Activated naive CD8-positive, alpha-beta T cell treated with anti-CD3 and anti-CD28 coated beads, Interleukin-2, amount 10 ng/mL, durations not matched to agents 7 days and 5 days (primary cell): Measurements from ENCODE around the gene MBD5. TPM values are rescaled to one million over a fixed set of nuclear protein-coding genes. Genes with fewer than 3 reads are reported as not detected.

Source experiments
- ATAC-seq: fragments of 150-1000 bp; cut with Tn5 transposase; one replicate; pipeline ENCODE4 v1.10.0; 2021; ENCODE audit warnings: low read depth, moderate library complexity
- POLR2A ChIA-PET: fragments of 350-600 bp; sonication (Branson Sonifier 250); formaldehyde crosslinking; loops from one replicate; lab custom pipeline; 2021; ENCODE audit warnings: antibody characterized with exemption; lab: Charles Lee
- DNase-seq: peaks from one replicate; pipeline ENCODE4 v3.0.0; 2021
- H3K27ac Mint-ChIP-seq: one replicate; pipeline ENCODE4 v1.8.0; 2022; ENCODE audit warnings: mild to moderate bottlenecking, mixed read lengths
- H3K27me3 Mint-ChIP-seq: one replicate; pipeline ENCODE4 v1.8.0; 2022; ENCODE audit warnings: mild to moderate bottlenecking, moderate library complexity, mixed read lengths
- H3K36me3 Mint-ChIP-seq: one replicate; pipeline ENCODE4 v1.8.0; 2021; ENCODE audit warnings: mild to moderate bottlenecking, mixed read lengths
- H3K4me1 Mint-ChIP-seq: one replicate; pipeline ENCODE4 v1.8.0; 2021; ENCODE audit warnings: mixed read lengths
- H3K4me3 Mint-ChIP-seq: one replicate; pipeline ENCODE4 v1.8.0; 2022; ENCODE audit warnings: mild to moderate bottlenecking, moderate library complexity, mixed read lengths
- H3K9me3 Mint-ChIP-seq: one replicate; pipeline ENCODE4 v1.8.0; 2021; ENCODE audit warnings: mixed read lengths
- total RNA-seq, 2 experiments: library from RNA; stranded (reverse); gene quantifications; one replicate each; pipeline ENCODE4 v1.2.3, GENCODE V29; 2021

MBD5 gene
- total RNA-seq, 2 experiments from 2014 or later, result 49.8 to 51.4 TPM

DNA sequence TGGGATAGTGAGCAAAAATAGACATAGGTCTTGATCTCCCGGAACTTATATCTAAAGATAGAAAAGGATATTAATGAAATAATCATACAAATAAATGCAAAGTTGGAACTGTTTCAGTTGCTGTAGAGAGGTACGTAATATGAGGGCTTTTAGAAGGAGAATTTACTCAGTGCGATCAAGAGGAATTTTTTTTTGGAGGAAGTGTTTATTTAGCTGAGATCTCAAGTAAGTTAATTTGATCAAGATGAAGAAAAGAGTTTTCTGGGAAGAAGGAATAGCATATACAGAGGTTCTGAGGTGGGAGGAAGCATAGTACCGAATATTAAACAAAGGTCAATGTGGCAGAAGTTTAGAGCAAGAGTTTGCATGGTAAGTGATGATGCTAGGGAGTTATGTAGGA, 11.3 kb downstream of the MBD5 start:
- ATAC-seq, result no peak
- Mint-ChIP-seq H3K9me3 (no peaks in the 10 kb centered on the region), H3K36me3 (peaks cover 3% of the 10 kb centered on the region), H3K27ac (no peak overlapping the region), H3K27me3 (no peaks in the 10 kb centered on the region), H3K4me1 (peaks cover 2% of the 10 kb centered on the region), H3K4me3 (no peak overlapping the region)
- no peak for DNase-seq
- POLR2A ChIA-PET, result no interaction called here

DNA sequence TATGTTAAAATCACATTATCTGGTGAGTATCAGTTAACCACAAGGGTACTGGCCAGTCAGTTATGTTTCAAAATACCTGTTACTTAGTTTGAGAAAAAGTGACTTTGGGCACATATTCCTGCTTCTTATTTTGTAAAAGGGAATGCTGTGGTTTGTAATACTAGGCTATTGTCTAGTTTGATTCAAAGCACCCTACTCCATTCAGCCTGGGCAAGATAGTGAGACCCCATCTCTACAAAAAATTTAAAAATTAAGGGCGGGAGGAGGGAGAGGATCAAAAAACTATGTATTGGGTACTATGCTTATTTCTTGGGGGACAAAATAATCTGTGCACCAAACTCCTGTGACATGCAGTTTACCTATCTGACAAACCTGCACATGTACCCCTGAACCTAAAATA, 18.9 kb downstream of the MBD5 start:
- peaks cover 3% of the 10 kb centered on the region for H3K36me3 Mint-ChIP-seq
- H3K9me3 Mint-ChIP-seq, result no peaks in the 10 kb centered on the region
- DNase-seq, result no peak
- ATAC-seq, result no peak
- H3K4me1 Mint-ChIP-seq, result no peaks in the 10 kb centered on the region
- no peak overlapping the region for H3K4me3 Mint-ChIP-seq
- POLR2A ChIA-PET, result no interaction called here
- no peaks in the 10 kb centered on the region for H3K27me3 Mint-ChIP-seq
- no peak overlapping the region for H3K27ac Mint-ChIP-seq

DNA sequence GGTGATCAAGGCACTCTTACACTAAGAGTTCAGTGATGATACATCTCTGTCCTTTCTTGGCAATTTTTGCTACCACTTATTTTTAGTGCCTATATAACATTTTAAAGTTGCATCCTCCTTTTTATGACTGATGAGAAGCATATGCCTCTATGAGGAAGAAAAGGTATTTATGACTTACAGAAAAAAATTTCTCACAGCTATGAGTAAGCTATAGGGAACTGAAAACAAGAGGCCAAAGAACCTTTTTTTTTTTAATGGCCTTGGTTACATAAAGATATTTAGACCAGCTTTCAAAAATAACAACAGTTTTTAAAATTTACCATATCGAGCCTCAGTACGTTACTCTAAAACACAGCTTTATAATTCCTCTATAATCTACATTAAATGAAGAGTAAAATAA, 21.3 kb downstream of the MBD5 start:
- no peak overlapping the region for H3K4me3 Mint-ChIP-seq
- H3K36me3 Mint-ChIP-seq, result peaks cover 3% of the 10 kb centered on the region
- H3K9me3 Mint-ChIP-seq, result no peaks in the 10 kb centered on the region
- H3K4me1 Mint-ChIP-seq, result peaks cover 10% of the 10 kb centered on the region
- no peaks in the 10 kb centered on the region for H3K27me3 Mint-ChIP-seq
- POLR2A ChIA-PET, result no interaction called here
- no peak overlapping the region for H3K27ac Mint-ChIP-seq
- DNase-seq (no peak), ATAC-seq (no peak)

- H3K9me3 Mint-ChIP-seq, result no peaks in the 10 kb centered on the region
- POLR2A ChIA-PET, result no interaction called here
- DNase-seq (no peak), ATAC-seq (no peak)
- no peak overlapping the region for H3K4me3 Mint-ChIP-seq
- H3K27me3 Mint-ChIP-seq, result no peaks in the 10 kb centered on the region
- H3K27ac Mint-ChIP-seq, result no peak overlapping the region
- H3K4me1 Mint-ChIP-seq, result peaks cover 27% of the 10 kb centered on the region
- H3K36me3 Mint-ChIP-seq, result peaks cover 5% of the 10 kb centered on the region
These were observed 23.4 kb downstream of the MBD5 start for GRCh38 chr2:148044322-148044721.

DNA sequence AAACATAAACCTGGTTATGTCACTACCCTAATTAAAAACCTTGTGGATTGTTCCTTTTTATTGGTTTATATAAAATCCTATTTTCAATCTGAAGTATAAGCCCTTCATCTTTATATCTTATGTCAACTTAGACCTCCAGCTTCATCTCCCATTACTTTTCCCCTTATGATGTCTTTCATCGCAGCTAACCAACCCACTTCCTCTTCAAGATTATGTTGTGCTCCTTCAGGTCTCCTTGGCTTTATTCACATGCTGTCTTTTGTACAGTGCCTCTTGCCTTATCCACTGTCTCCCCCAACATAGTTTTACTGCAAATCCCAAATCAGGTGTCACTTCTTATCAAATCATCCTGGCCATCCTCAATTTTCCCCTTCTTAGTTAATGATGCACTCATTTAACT, 25.9 kb downstream of the MBD5 start:
- no peak overlapping the region for H3K4me3 Mint-ChIP-seq
- ATAC-seq, result peak; percentile 56

GRCh38 chr2:148048475-148049221, 27.8 kb downstream of the MBD5 start:
- POLR2A ChIA-PET, result no interaction called here
- no peak overlapping the region for H3K4me3 Mint-ChIP-seq
- peak; percentile 33 for ATAC-seq

More for the DNA sequence above, 25.9 kb downstream of the MBD5 start:
- POLR2A ChIA-PET, result no interaction called here
- Mint-ChIP-seq H3K27ac (peak overlapping the region; percentile 17), H3K27me3 (no peaks in the 10 kb centered on the region), H3K4me1 (peaks cover 36% of the 10 kb centered on the region), H3K9me3 (peaks cover 1% of the 10 kb centered on the region), H3K36me3 (peaks cover 8% of the 10 kb centered on the region)
- DNase-seq, result no peak

GRCh38 chr2:148049284-148049683, 28.4 kb downstream of the MBD5 start:
- Mint-ChIP-seq H3K27ac (no peak overlapping the region), H3K4me1 (peaks cover 36% of the 10 kb centered on the region), H3K27me3 (no peaks in the 10 kb centered on the region), H3K4me3 (no peak overlapping the region), H3K9me3 (peaks cover 4% of the 10 kb centered on the region), H3K36me3 (peaks cover 16% of the 10 kb centered on the region)
- DNase-seq (no peak), ATAC-seq (no peak)
- POLR2A ChIA-PET, result no interaction called here

More at GRCh38 chr2:148048475-148049221, 27.8 kb downstream of the MBD5 start:
- DNase-seq, result no peak
- Mint-ChIP-seq H3K27me3 (no peaks in the 10 kb centered on the region), H3K9me3 (peaks cover 4% of the 10 kb centered on the region), H3K36me3 (peaks cover 16% of the 10 kb centered on the region), H3K4me1 (peaks cover 36% of the 10 kb centered on the region), H3K27ac (no peak overlapping the region)

DNA sequence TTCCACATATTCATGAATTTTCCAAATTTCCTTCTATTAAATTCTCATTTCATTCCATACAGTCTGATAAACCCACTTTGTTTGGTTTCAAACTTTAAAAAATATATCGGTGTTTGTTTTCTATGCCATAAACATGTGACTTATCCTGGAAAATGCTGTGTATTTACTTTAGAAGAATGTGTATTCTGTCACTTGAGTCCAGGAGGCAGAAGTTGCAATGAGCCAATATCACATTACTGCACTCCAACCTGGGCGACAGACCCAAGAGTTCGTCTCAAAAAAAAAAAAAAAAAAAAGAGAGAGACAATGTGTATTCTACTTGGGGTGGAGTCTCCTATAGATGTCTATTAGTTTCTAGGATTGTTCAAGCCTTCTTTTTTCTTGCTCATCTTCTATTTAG, 31.8 kb downstream of the MBD5 start:
- Mint-ChIP-seq H3K4me1 (peaks cover 25% of the 10 kb centered on the region), H3K27ac (no peak overlapping the region), H3K9me3 (peaks cover 5% of the 10 kb centered on the region), H3K27me3 (no peaks in the 10 kb centered on the region), H3K36me3 (peaks cover 17% of the 10 kb centered on the region), H3K4me3 (no peak overlapping the region)
- ATAC-seq (no peak), DNase-seq (no peak)
- POLR2A ChIA-PET, result no interaction called here

DNA sequence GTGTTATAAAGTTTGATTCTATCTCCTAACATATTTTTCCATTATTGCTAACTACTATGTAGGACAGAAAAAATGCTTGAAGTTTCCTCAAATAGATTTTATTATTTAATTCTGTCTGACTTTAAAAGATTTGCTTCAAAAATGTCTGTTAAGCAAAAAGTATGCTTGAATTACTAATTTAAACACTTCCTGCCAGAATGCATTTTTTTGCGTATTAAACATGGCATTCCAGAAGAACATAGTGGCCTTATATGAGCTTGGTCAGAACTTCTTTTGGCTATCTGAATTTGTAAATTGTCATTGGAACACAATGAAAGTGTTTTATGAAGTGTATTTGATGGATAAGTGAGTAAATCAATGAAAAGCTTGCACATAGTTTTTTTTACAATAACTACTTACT, 37.8 kb downstream of the MBD5 start:
- Mint-ChIP-seq H3K27ac (no peak overlapping the region), H3K9me3 (peaks cover 2% of the 10 kb centered on the region), H3K27me3 (no peaks in the 10 kb centered on the region), H3K36me3 (peaks cover 9% of the 10 kb centered on the region), H3K4me3 (no peak overlapping the region), H3K4me1 (peaks cover 1% of the 10 kb centered on the region)
- no peak for DNase-seq
- no peak for ATAC-seq
- POLR2A ChIA-PET, result no interaction called here

DNA sequence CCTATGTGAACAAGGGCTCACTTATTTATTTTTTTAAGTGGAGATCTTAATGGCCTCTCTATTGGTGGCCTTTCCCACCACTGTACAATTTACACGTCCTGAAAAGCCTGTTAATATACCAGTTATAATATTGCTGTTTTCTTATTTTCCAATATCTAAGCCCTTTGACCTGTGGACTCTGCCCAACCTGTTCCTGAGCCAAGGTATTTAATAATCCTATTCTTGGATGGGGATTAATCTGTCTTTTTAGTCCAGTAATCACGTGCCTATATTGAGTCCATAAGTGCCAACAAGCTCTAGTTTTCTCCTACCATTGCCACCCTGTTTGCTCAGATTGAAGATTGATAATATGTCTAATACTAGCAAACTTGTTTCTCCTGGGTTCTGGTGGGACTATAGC, 42.7 kb downstream of the MBD5 start:
- H3K9me3 Mint-ChIP-seq, result no peaks in the 10 kb centered on the region
- no peaks in the 10 kb centered on the region for H3K4me1 Mint-ChIP-seq
- no peaks in the 10 kb centered on the region for H3K27me3 Mint-ChIP-seq
- ATAC-seq (no peak), DNase-seq (no peak)
- POLR2A ChIA-PET, result no interaction called here
- H3K4me3 Mint-ChIP-seq, result no peak overlapping the region
- no peak overlapping the region for H3K27ac Mint-ChIP-seq
- H3K36me3 Mint-ChIP-seq, result peaks cover 9% of the 10 kb centered on the region

DNA sequence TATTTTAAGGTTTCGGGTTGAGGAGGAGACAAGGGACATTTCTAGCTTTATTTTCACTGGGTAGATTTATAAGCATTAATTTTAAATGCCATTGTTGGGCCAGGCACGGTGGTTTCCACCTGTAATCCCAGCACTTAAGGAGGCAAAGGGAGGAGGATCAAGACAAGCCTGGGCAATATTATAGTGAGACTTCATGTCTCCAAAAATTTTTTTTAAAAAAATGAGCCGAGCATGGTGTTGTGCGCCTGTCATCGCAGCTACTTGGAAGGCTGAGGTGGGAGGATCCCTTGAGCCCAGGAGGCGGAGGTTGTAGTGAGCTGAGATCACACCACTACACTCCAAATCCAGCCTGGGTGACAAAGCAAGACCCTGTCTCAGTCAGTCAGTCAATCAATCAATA, 45.0 kb downstream of the MBD5 start:
- Mint-ChIP-seq H3K4me1 (no peaks in the 10 kb centered on the region), H3K27ac (no peak overlapping the region), H3K4me3 (no peak overlapping the region), H3K27me3 (no peaks in the 10 kb centered on the region), H3K9me3 (no peaks in the 10 kb centered on the region), H3K36me3 (peaks cover 6% of the 10 kb centered on the region)
- no peak for ATAC-seq
- no peak for DNase-seq
- POLR2A ChIA-PET, result no interaction called here

GRCh38 chr2:148067801-148068200, 46.9 kb downstream of the MBD5 start:
- POLR2A ChIA-PET, result no interaction called here
- ATAC-seq (no peak), DNase-seq (no peak)
- Mint-ChIP-seq H3K4me3 (no peak overlapping the region), H3K36me3 (peaks cover 6% of the 10 kb centered on the region), H3K27me3 (no peaks in the 10 kb centered on the region), H3K27ac (no peak overlapping the region), H3K9me3 (no peaks in the 10 kb centered on the region), H3K4me1 (no peaks in the 10 kb centered on the region)

- H3K27me3 Mint-ChIP-seq, result no peaks in the 10 kb centered on the region
- POLR2A ChIA-PET, result no interaction called here
- ATAC-seq (no peak), DNase-seq (no peak)
- H3K36me3 Mint-ChIP-seq, result peaks cover 9% of the 10 kb centered on the region
- no peak overlapping the region for H3K27ac Mint-ChIP-seq
- H3K4me1 Mint-ChIP-seq, result no peaks in the 10 kb centered on the region
- H3K4me3 Mint-ChIP-seq, result no peak overlapping the region
- no peaks in the 10 kb centered on the region for H3K9me3 Mint-ChIP-seq
These were observed 50.5 kb downstream of the MBD5 start for GRCh38 chr2:148071351-148071750.

DNA sequence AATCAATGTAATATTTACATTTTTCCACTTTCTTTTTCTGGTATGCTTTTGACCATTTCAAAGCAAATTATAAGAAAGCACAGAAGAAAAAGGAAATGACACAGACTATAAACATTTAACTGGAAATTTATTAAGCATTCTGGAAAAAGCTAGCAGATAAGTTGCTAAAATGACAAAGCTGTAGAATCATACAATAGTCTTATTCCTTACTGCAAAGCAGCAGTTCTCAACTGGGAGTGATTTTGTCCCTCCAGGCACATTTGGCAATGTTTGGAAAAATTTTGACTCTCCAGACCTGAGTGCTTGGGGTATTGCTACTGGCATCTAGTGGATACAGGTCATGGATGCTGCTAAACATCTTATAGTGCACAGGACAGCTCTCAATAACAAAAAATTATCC, 75.1 kb downstream of the MBD5 start:
- Mint-ChIP-seq H3K27me3 (no peaks in the 10 kb centered on the region), H3K4me1 (peaks cover 7% of the 10 kb centered on the region), H3K36me3 (peaks cover 9% of the 10 kb centered on the region), H3K4me3 (no peak overlapping the region), H3K9me3 (peaks cover 4% of the 10 kb centered on the region), H3K27ac (no peak overlapping the region)
- POLR2A ChIA-PET, result no interaction called here
- DNase-seq (no peak), ATAC-seq (no peak)
